22Rv1 (cell line): Measurements from ENCODE around the gene HECW1.
"Not testable (repeated sequence)": the region's sequence is repeated elsewhere in the genome, so short reads cannot be mapped to it uniquely, and the experiment has no call there.

Source experiments
- H3K27ac ChIP-seq: fragments of 450-650 bp; 2 replicates; pipeline ENCODE4 v1.5.1; 2017
- CTCF ChIP-seq: fragments of 450-650 bp; IDR thresholded peaks from 2 replicates; pipeline ENCODE4 v1.5.1; 2017; ENCODE audit warnings: mild to moderate bottlenecking
- ZFX ChIP-seq: fragments of 450-650 bp; IDR thresholded peaks from 2 replicates; pipeline ENCODE4 v1.6.1; 2017; ENCODE audit warnings: antibody characterized with exemption, borderline replicate concordance

HECW1 gene

GRCh38 chr7:43479042-43479441, 366.6 kb downstream of the HECW1 start:
- TF ChIP-seq ZFX, result no peak
- TF ChIP-seq CTCF, result peak; percentile 36
- no peak overlapping the region for H3K27ac ChIP-seq

- H3K27ac ChIP-seq, result no peak overlapping the region
- no peak for TF ChIP-seq CTCF
- TF ChIP-seq ZFX, result no peak
Observed at GRCh38 chr7:43479543-43479942, 367.1 kb downstream of the HECW1 start.

GRCh38 chr7:43480581-43480980, 368.1 kb downstream of the HECW1 start:
- TF ChIP-seq CTCF (no peak), ZFX (no peak)
- no peak overlapping the region for H3K27ac ChIP-seq

- no peak for TF ChIP-seq ZFX
- no peak for TF ChIP-seq CTCF
- H3K27ac ChIP-seq, result no peak overlapping the region
Observed at GRCh38 chr7:43481902-43482678, 369.6 kb downstream of the HECW1 start.

- TF ChIP-seq ZFX (no peak), CTCF (no peak)
- H3K27ac ChIP-seq, result no peak overlapping the region
Observed at GRCh38 chr7:43482679-43483252, 370.3 kb downstream of the HECW1 start.

- no peak for TF ChIP-seq ZFX
- no peak for TF ChIP-seq CTCF
Observed at GRCh38 chr7:43484678-43485395, 372.4 kb downstream of the HECW1 start.

GRCh38 chr7:43485580-43485979, 373.1 kb downstream of the HECW1 start:
- TF ChIP-seq CTCF, result no peak
- no peak for TF ChIP-seq ZFX
- H3K27ac ChIP-seq, result no peak overlapping the region

More at GRCh38 chr7:43484678-43485395, 372.4 kb downstream of the HECW1 start:
- no peak overlapping the region for H3K27ac ChIP-seq

- H3K27ac ChIP-seq, result not testable (repeated sequence)
Observed at GRCh38 chr7:43486008-43486407, 373.6 kb downstream of the HECW1 start.
